WTC11 (cell line): ENCODE measurements around the gene FAM32A. TPM values are rescaled to one million over a fixed set of nuclear protein-coding genes. Genes with fewer than 3 reads are reported as not detected.

ENCODE experiments used
- ATAC-seq: fragments of 200-7000 bp; cut with Tn5 transposase; 2 replicates; pipeline ENCODE4 v1.10.0; 2021; ENCODE audit warnings: mild to moderate bottlenecking, moderate library complexity
- CTCF ChIA-PET: fragments of 300-600 bp; sonication (Branson Sonifier 250); formaldehyde crosslinking; loops from one replicate; lab custom pipeline; 2021; ENCODE audit warnings: antibody characterized with exemption; lab: Charles Lee
- POLR2A ChIA-PET: fragments of 350-600 bp; sonication (Branson Sonifier 250); formaldehyde crosslinking; loops from one replicate; lab custom pipeline; 2021; ENCODE audit warnings: antibody characterized with exemption; lab: Charles Lee
- DNase-seq: peaks from one replicate; pipeline ENCODE4 v3.0.0; 2021; ENCODE audit warnings: low spot score
- H3K27ac Mint-ChIP-seq: 2 replicates; pipeline ENCODE4 v1.8.0; 2021; ENCODE audit warnings: mixed read lengths
- H3K27me3 Mint-ChIP-seq: 2 replicates; pipeline ENCODE4 v1.8.0; 2021; ENCODE audit warnings: low read depth, mild to moderate bottlenecking, moderate library complexity, mixed read lengths
- H3K36me3 Mint-ChIP-seq: 2 replicates; pipeline ENCODE4 v1.8.0; 2021; ENCODE audit warnings: mixed read lengths
- H3K4me1 Mint-ChIP-seq: 2 replicates; pipeline ENCODE4 v1.8.0; 2022; ENCODE audit warnings: mixed read lengths
- H3K4me3 Mint-ChIP-seq: 2 replicates; pipeline ENCODE4 v1.8.0; 2021; ENCODE audit warnings: mild to moderate bottlenecking, moderate library complexity, mixed read lengths
- H3K9me3 Mint-ChIP-seq: 2 replicates; pipeline ENCODE4 v1.8.0; 2021; ENCODE audit warnings: mixed read lengths
- ARID4B ChIP-seq: sonication (generic); formaldehyde crosslinking; IDR thresholded peaks from 2 replicates; pipeline ENCODE4 v1.8.0; 2023; ENCODE audit warnings: missing genetic modification reagents, mild to moderate bottlenecking, borderline replicate concordance
- ATF1 ChIP-seq: sonication (generic); formaldehyde crosslinking; IDR thresholded peaks from 2 replicates; pipeline ENCODE4 v1.8.1; 2023; ENCODE audit warnings: mild to moderate bottlenecking, moderate library complexity, missing genetic modification reagents
- ATF3 ChIP-seq: sonication (generic); formaldehyde crosslinking; conservative IDR thresholded peaks from 2 replicates; pipeline ENCODE4 v1.8.1; 2022; ENCODE audit warnings: mild to moderate bottlenecking, missing genetic modification reagents
- E2F4 ChIP-seq: sonication (generic); formaldehyde crosslinking; IDR thresholded peaks from 2 replicates; pipeline ENCODE4 v1.8.1; 2022; ENCODE audit warnings: low read depth, mild to moderate bottlenecking, moderate library complexity, missing genetic modification reagents, borderline replicate concordance
- ELF4 ChIP-seq: sonication (generic); formaldehyde crosslinking; IDR thresholded peaks from 2 replicates; pipeline ENCODE4 v1.8.1; 2022; ENCODE audit warnings: low read depth, mild to moderate bottlenecking, moderate library complexity, missing genetic modification reagents
- EMX1 ChIP-seq: fragments of 250-450 bp; sonication (Bioruptor Pico); IDR thresholded peaks from 2 replicates; pipeline ENCODE4 v1.8.0; 2021; ENCODE audit warnings: mild to moderate bottlenecking
- ERG ChIP-seq: fragments of 250-450 bp; sonication (Bioruptor Pico); IDR thresholded peaks from 2 replicates; pipeline ENCODE4 v1.8.0; 2021; ENCODE audit warnings: mild to moderate bottlenecking
- GTF2I ChIP-seq: fragments of 250-450 bp; sonication (Bioruptor Pico); conservative IDR thresholded peaks from 2 replicates; pipeline ENCODE4 v1.4.0; 2021; ENCODE audit warnings: mild to moderate bottlenecking
- JAZF1 ChIP-seq: fragments of 250-450 bp; sonication (Bioruptor Pico); IDR thresholded peaks from 2 replicates; pipeline ENCODE4 v1.9.0; 2021; ENCODE audit warnings: moderate library complexity, mild to moderate bottlenecking, inconsistent platforms
- MAX ChIP-seq: sonication (generic); formaldehyde crosslinking; IDR thresholded peaks from 2 replicates; pipeline ENCODE4 v1.8.0; 2022; ENCODE audit warnings: mild to moderate bottlenecking, missing genetic modification reagents
- NFYB ChIP-seq: sonication (generic); formaldehyde crosslinking; conservative IDR thresholded peaks from 2 replicates; pipeline ENCODE4 v1.8.0; 2022; ENCODE audit warnings: low read depth, missing genetic modification reagents
- NR3C1 ChIP-seq: sonication (generic); formaldehyde crosslinking; conservative IDR thresholded peaks from 2 replicates; pipeline ENCODE4 v1.8.1; 2023; ENCODE audit warnings: low read depth, mild to moderate bottlenecking, missing genetic modification reagents
- PREB ChIP-seq: sonication (generic); formaldehyde crosslinking; IDR thresholded peaks from 2 replicates; pipeline ENCODE4 v1.8.1; 2022; ENCODE audit warnings: mild to moderate bottlenecking, missing genetic modification reagents, moderate library complexity, borderline replicate concordance
- RORB ChIP-seq: fragments of 250-450 bp; sonication (Bioruptor Pico); IDR thresholded peaks from 2 replicates; pipeline ENCODE4 v1.9.0; 2021; ENCODE audit warnings: mild to moderate bottlenecking
- SMAD3 ChIP-seq: sonication (generic); formaldehyde crosslinking; IDR thresholded peaks from 2 replicates; pipeline ENCODE4 v1.8.0; 2022; ENCODE audit warnings: missing genetic modification reagents, mild to moderate bottlenecking, borderline replicate concordance
- TCF7 ChIP-seq: sonication (generic); formaldehyde crosslinking; IDR thresholded peaks from 2 replicates; pipeline ENCODE4 v1.8.0; 2022; ENCODE audit warnings: mild to moderate bottlenecking, low read depth, missing genetic modification reagents, moderate library complexity
- ZNF232 ChIP-seq: sonication (generic); formaldehyde crosslinking; IDR thresholded peaks from 2 replicates; pipeline ENCODE4 v1.8.0; 2022; ENCODE audit warnings: mild to moderate bottlenecking, missing genetic modification reagents
- ZNF263 ChIP-seq: sonication (generic); formaldehyde crosslinking; IDR thresholded peaks from 2 replicates; pipeline ENCODE4 v1.8.1; 2022; ENCODE audit warnings: low read depth, mild to moderate bottlenecking, moderate library complexity, missing genetic modification reagents
- total RNA-seq: library from RNA; stranded (reverse); gene quantifications from 3 replicates; pipeline ENCODE4 v1.2.3, GENCODE V29; 2021

The FAM32A gene
- total RNA-seq, 1 experiment from 2014 or later, result 62.2 TPM

DNA sequence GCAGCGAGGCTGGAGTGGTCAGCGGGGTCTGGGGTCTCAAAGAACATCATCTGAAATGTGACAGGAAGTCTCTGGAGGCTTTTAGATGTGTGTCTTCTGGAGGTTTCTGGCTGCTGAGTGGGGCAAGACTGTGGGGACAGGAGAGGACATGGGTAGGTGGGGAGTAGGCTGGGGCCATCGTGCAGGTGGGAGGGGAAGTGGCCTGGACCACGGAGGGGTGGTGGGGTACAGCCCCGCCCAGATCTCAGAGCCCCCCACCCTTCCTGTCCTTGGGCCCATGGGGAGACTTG lies 18.7 kb downstream of the FAM32A start (continued):
- TF ChIP-seq EMX1 (CRISPR knock-in tag) (no peak), RORB (no peak), ATF1 (CRISPR knock-in tag) (no peak), NFYB (CRISPR knock-in tag) (no peak), ARID4B (CRISPR knock-in tag) (no peak), ERG (no peak), ZNF263 (CRISPR knock-in tag) (no peak), ZNF232 (CRISPR knock-in tag) (no peak), PREB (CRISPR knock-in tag) (no peak), TCF7 (CRISPR knock-in tag) (no peak), GTF2I (no peak), NR3C1 (CRISPR knock-in tag) (no peak), ELF4 (CRISPR knock-in tag) (no peak), MAX (CRISPR knock-in tag) (no peak)

GRCh38 chr19:16205205-16206045 lies 20.2 kb downstream of the FAM32A start:
- peaks cover 7% of the 10 kb centered on the region for H3K36me3 Mint-ChIP-seq
- no peak overlapping the region for H3K27ac Mint-ChIP-seq
- peak; percentile 5 for DNase-seq
- ChIA-PET CTCF (interaction anchor here (0.6 kb wide), 1 partner anchor 20 kb away, joined by 4 read pairs; the partner anchor contains the start of gene FAM32A), POLR2A (no interaction called here)
- no peaks in the 10 kb centered on the region for H3K4me1 Mint-ChIP-seq
- no peaks in the 10 kb centered on the region for H3K9me3 Mint-ChIP-seq
- no peak for TF ChIP-seq JAZF1
- TF ChIP-seq E2F4 (CRISPR knock-in tag), result no peak
- no peak for TF ChIP-seq SMAD3
- no peak for TF ChIP-seq ATF3
- no peak for ATAC-seq
- H3K4me3 Mint-ChIP-seq, result no peak overlapping the region
- H3K27me3 Mint-ChIP-seq, result no peaks in the 10 kb centered on the region
